CD4-positive, alpha-beta T cell treated with Interleukin-17A for 4 hours (primary cell): Measurements from ENCODE around the gene MTF2.

Experiments used
- DNase-seq: peaks from one replicate; pipeline ENCODE4 v3.0.0-alpha.2; 2020; ENCODE audit warnings: mixed read lengths

The MTF2 gene

GRCh38 chr1:93083979-93084378 is 4.9 kb downstream of the MTF2 start:
- no peak for DNase-seq

DNA sequence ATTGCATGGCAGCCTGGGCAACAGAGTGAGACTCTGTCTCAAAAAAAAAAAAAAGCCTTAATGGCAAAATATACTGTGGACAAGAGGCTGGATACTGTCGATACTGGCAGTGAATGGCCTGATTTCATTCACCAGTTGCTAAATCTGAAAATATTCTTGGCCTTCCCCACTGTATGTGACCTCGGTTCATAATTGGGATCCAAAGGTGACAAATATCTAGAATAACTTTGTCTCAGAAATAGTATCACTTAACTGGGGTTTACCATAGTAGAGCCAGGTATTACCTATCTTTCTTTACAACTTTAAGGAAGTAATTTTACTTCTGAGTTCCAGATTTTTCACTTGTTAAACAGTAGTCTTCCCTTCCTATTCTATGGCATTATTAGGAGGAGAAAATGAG is 8.4 kb downstream of the MTF2 start:
- no peak for DNase-seq

DNA sequence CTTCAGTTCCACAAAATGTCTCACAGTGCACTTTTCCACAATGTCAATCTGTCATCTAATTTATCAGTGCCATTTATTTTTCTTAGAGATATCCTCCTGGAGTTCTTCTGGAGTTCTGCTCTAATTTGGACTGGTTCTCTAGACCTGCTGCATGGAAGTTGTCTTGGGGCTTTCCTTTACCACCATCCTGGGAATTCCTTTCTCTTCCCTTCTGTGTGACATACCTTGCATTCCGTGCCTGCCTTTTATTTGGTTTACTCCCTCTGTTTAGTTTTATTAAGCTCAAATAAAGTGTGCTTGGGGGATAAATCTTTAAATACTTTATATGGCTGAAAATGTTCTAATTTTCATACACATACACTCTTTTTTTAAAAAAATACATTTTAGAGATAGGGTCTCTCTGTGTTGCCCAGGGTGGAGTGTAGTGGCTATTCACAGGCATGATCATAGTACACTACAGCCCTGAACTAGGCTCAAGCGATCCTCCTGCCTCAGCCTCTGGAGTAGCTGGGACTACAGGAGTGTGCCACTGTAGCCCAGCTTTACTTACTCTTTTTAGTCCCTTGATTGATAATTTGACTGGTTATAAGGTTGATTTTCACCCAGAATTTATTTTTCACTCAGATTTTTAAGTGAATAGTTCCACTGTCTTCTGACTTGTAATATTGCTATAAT is 14.4 kb downstream of the MTF2 start:
- no peak for DNase-seq

GRCh38 chr1:93095804-93096585 is 16.9 kb downstream of the MTF2 start:
- no peak for DNase-seq

GRCh38 chr1:93102142-93102541 is 23.1 kb downstream of the MTF2 start:
- DNase-seq = no peak

- DNase-seq = no peak
Measured at GRCh38 chr1:93106226-93106625, 27.1 kb downstream of the MTF2 start.

DNA sequence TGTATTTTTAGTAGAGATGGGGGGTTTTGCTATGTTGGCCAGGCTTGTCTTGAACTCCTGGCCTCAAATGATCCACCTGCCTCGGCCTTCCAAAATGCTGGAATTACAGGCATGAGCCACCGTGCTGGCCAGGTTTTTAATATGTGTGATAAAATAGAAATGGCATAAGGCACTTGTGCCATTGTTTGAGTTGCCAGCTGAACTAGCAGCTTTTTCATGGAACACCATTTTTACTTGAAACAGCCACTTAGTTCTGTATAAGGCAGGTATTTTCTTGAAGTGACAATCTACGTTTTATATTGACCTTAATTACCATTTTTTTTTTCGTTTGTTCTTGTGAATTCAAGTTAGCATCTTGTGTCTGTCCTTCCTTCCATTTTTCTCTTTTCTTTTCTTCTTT is 28.3 kb downstream of the MTF2 start:
- no peak for DNase-seq

- no peak for DNase-seq
Measured at GRCh38 chr1:93108335-93108734, 29.3 kb downstream of the MTF2 start.

GRCh38 chr1:93109578-93109977 is 30.5 kb downstream of the MTF2 start:
- no peak for DNase-seq

DNA sequence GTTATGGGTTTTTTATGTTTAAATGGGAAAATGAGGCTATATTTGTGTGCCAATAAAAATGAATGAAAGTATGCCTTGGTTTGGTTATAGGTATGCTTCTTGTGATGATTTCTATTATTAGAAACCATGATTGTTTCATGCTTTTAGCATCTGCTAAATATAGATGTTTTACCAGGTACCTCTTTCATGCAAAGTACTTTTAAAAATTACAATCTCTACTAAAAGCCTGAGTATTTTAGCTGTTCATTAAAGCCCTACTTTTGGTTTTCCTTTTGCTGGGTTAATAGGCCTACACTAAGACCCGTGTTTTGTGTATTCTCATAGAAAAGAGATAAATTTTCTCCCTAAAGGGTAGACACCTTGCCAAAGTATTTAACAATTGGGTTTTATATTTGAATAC is 32.0 kb downstream of the MTF2 start:
- DNase-seq = no peak

GRCh38 chr1:93111561-93111960 is 32.5 kb downstream of the MTF2 start:
- no peak for DNase-seq

- no peak for DNase-seq
Measured at GRCh38 chr1:93113127-93113526, 34.0 kb downstream of the MTF2 start.

DNA sequence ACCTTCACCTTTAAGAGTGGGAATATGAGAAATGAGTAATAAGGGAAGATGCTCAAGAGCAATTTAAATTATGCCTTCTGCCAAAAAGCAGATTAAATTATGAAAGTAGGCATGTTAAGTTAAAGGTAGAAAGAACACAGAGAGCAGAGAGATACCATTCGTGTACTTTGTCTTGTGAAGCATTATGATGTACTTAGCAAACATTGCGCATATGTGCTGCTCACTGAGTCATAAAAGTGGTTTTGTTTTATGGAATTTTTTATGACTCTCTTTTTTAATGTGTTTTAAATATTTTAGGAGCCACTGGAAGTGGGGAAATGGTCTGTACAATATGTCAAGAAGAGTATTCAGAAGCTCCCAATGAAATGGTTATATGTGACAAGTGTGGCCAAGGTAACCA is 35.3 kb downstream of the MTF2 start:
- DNase-seq = no peak

DNA sequence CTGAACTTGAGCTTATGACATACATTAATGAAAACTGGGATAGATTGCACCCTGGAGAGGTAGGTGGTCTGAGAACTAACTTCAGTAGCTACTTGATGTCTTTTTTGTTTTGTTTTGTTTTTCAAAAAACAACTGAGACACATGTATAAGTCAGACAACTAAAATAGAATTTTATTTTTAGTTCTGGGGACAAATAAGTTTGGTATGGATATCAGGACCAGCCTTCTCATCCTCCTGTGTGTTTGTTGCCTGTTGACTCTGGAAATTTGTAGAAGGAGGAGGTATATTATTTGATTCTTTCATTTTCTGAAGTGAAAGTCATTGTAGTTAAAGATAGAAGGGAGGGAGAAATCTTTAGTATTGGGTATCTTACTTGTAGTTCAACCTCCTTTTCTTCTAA is 41.5 kb downstream of the MTF2 start:
- DNase-seq = no peak

GRCh38 chr1:93123201-93123783 is 44.2 kb downstream of the MTF2 start:
- no peak for DNase-seq

GRCh38 chr1:93124556-93125355 is 45.7 kb downstream of the MTF2 start:
- DNase-seq = no peak

DNA sequence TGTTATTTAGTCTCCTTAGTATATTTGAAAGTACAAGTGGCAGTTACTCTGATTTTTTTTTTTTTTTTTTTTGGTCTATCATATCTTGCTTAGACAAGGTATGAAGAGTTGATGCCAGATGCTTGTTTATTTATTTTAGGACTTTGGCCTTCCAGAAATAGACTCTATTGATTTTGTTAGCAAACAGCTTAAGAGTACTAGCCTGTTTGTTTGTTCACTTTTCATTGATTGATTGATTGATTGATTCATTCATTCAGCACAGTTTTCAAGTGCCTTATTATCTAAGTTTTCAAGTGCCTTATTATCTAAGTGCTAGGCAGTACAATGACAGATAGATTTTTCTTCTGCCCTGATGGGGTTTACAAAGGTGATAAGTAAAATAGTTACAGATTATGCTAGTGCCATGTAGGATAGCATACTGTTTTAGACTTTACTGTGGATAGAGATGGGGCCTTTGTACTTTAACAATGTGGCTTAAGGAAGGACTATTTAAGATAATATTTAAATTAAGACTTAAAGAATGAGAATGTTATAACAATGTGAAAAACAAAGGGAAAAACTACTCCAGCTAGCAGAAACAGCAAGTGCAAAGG is 50.5 kb downstream of the MTF2 start:
- no peak for DNase-seq

DNA sequence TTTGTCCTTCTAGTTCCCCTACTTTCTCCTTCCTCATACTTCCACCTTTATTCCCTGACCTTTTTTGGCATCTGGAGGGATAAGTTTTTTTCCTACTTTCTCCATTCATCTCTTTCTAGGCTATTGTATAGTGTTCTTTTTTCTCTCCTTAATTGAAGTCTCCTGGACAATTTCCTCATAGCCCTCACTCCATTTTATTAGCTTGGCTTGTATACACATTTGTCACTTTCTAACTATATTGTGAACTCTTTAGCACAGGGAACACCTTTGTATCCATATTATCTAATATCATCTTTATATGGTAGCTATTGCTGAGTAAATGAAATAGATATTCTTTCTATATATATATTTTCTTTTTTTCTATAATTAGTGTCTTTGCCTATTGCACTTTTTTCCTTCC is 53.6 kb downstream of the MTF2 start:
- no peak for DNase-seq

DNA sequence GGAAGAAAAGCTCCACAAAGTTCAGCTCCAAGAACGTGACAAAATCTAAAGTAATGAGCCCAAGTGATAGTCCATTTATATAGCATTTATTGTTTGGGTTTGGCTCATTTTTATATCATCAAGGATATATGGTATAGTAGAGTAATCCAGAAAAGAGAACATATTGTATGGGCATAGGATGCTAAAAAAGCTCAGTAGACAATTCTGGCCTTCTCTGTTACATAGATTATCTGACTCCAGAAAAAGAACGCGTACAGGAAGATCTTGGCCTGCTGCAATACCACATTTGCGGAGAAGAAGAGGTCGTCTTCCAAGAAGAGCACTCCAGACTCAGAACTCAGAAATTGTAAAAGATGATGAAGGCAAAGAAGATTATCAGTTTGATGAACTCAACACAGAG is 57.4 kb downstream of the MTF2 start:
- no peak for DNase-seq

DNA sequence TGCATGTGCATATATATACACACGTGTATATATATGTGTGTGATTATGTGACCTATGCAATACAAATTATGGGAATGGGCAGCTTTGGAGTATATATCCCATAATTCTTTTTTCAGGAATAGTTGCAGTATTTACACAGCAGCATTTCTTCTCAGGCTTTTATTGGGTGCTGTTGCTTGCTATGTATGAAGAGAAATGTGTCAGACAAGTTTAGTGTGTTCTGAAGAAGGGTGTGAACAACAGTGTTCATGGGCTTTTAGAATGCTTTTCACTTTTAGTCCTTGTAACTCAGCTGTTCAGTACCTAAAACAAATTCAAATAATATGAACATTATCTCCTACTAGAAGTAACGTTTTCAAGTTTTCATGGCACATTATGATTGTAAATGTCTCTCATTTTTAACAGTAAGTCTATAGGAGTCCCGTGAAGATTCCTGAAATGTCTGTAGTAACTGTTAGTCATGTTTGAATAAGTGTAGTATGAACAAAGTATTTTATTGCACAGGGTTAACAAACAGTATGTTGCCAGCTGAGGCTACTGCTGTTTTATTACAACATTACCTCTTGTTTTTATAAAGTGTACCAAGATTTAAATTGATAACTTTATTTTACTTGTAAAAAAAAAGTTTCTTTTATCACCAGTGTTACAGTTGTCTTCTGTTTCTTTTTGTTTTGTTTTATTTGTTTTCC is 58.7 kb downstream of the MTF2 start:
- no peak for DNase-seq

DNA sequence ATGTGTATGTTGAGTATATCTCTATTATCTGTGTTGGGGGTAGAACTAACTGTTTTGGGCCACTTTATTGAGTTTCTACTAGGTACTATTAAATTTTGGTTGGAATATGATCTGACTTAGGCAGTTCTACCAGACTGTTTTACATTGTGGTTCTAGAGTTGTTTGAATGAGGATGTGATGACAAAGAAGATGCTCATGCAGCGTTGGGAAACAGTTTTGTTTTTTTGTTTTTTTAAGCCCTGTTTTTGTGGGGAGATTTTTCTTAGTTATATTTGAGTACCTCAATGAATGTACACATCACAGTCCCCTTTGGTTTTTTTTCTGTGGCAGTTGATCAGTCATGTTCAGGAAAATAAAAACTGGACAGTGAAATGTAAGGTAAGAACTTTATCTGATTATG is 61.0 kb downstream of the MTF2 start:
- DNase-seq = no peak

- no peak for DNase-seq
Measured at GRCh38 chr1:93142161-93142560, 63.1 kb downstream of the MTF2 start.
